Prostate gland (tissue), 2 donors: ENCODE results near the gene RAB6A. TPM values are rescaled to one million over a fixed set of nuclear protein-coding genes. Genes with fewer than 3 reads are reported as not detected.

ENCODE experiments used
- DNase-seq: peaks from one replicate; pipeline ENCODE4 v3.0.0-alpha.2; 2019; ENCODE audit warnings: low spot score
- H3K27ac ChIP-seq, 2 donors: fragments of 200-600 bp; sonication (generic); 2 replicates each; pipeline ENCODE4 v1.5.1; 2017 to 2019
- H3K27me3 ChIP-seq: fragments of 200-600 bp; sonication (generic); replicated peaks from 2 replicates; pipeline ENCODE4 v1.5.1; 2019; ENCODE audit not compliant: insufficient read depth
- H3K36me3 ChIP-seq, 2 donors: fragments of 200-600 bp; sonication (generic); 1 replicate in 1 of 2; 2 replicates in 1 of 2; pipeline versions ENCODE4 v1.5.1 to v1.8.1; 2017 to 2019
- H3K4me1 ChIP-seq: fragments of 200-600 bp; sonication (generic); replicated peaks from 2 replicates; pipeline ENCODE4 v1.5.1; 2019
- H3K4me3 ChIP-seq, 2 donors: fragments of 200-600 bp; sonication (generic); 2 replicates each; pipeline ENCODE4 v1.5.1; 2017 to 2019
- H3K9me3 ChIP-seq: fragments of 200-600 bp; sonication (generic); 2 replicates; pipeline ENCODE4 v1.5.1; 2017
- CTCF ChIP-seq, 4 experiments: fragments of 200-600 bp in 2 of 4; fragments of 450-650 bp in 2 of 4; sonication (generic) in 2 of 4; IDR thresholded peaks; 1 replicate in 3 of 4; 2 replicates in 1 of 4; pipeline ENCODE4 v1.5.1; 2016 to 2019; ENCODE audit warnings: antibody characterized with exemption in 4 of 4, mild to moderate bottlenecking in 2 of 4, moderate library complexity in 2 of 4
- POLR2A ChIP-seq: fragments of 450-650 bp; IDR thresholded peaks from one replicate; pipeline ENCODE4 v1.6.1; 2016; ENCODE audit warnings: antibody characterized with exemption, mild to moderate bottlenecking
- POLR2AphosphoS5 ChIP-seq: sonication (generic); formaldehyde crosslinking; IDR thresholded peaks from one replicate; pipeline ENCODE4 v1.6.1; 2017; ENCODE audit warnings: antibody characterized with exemption
- WGBS: methylation state at CpG from one replicate; pipeline ENCODE4 v1.1.5; 2018; 5-methylcytosine and 5-hydroxymethylcytosine counted together
- intact Hi-C: fragments of 100-400 bp; cut with DNase I; formaldehyde crosslinking; loops from one replicate; pipeline ENCODE4 v1.14.2; 2022
- total RNA-seq, 2 donors: library from RNA; depleted of rRNA; stranded (reverse); fragments of >200 nt; gene quantifications; one replicate each; pipeline ENCODE4 v1.1.0, GENCODE V29; 2016

The RAB6A gene
- total RNA-seq, 2 donors from 2014 or later, result 152 to 200 TPM

GRCh38 chr11:73728000-73728399 lies 32.9 kb downstream of the RAB6A start:
- WGBS, result 83% methylated on average over 2 of the region's 2 CpGs
- Histone ChIP-seq H3K27ac (no peak overlapping the region), H3K4me1 (no peaks in the 10 kb centered on the region), H3K36me3 (no peaks in the 10 kb centered on the region), H3K9me3 (no peaks in the 10 kb centered on the region), H3K4me3 (no peak overlapping the region), H3K27me3 (no peaks in the 10 kb centered on the region)
- intact Hi-C loops, result no loop called here
- TF ChIP-seq POLR2AphosphoS5 (no peak), CTCF (IDR thresholded peaks at IDR 0.05) (no peak), POLR2A (no peak)
- no peak for DNase-seq

GRCh38 chr11:73726825-73727224 lies 34.0 kb downstream of the RAB6A start:
- WGBS, result 91% methylated on average over 2 of the region's 2 CpGs
- Histone ChIP-seq H3K27ac (no peak overlapping the region), H3K4me3 (no peak overlapping the region), H3K36me3 (no peaks in the 10 kb centered on the region), H3K9me3 (no peaks in the 10 kb centered on the region), H3K4me1 (no peaks in the 10 kb centered on the region), H3K27me3 (no peaks in the 10 kb centered on the region)
- intact Hi-C loops, result no loop called here
- no peak for TF ChIP-seq POLR2AphosphoS5
- TF ChIP-seq CTCF (IDR thresholded peaks at IDR 0.05), result no peak
- no peak for TF ChIP-seq POLR2A
- DNase-seq, result no peak

GRCh38 chr11:73717136-73717535 lies 43.7 kb downstream of the RAB6A start:
- no peaks in the 10 kb centered on the region for H3K36me3 ChIP-seq
- H3K4me3 ChIP-seq, result no peak overlapping the region
- DNase-seq, result no peak
- H3K9me3 ChIP-seq, result no peaks in the 10 kb centered on the region
- no peak overlapping the region for H3K27ac ChIP-seq
- no peaks in the 10 kb centered on the region for H3K27me3 ChIP-seq
- no peak for TF ChIP-seq POLR2AphosphoS5
- TF ChIP-seq POLR2A, result no peak
- no peak for TF ChIP-seq CTCF (IDR thresholded peaks at IDR 0.05)
- WGBS, result 83% methylated on average over 3 of the region's 3 CpGs
- intact Hi-C loops, result no loop called here
- H3K4me1 ChIP-seq, result peaks cover 4% of the 10 kb centered on the region

GRCh38 chr11:73716153-73717056 lies 44.5 kb downstream of the RAB6A start:
- H3K27ac ChIP-seq, result no peak overlapping the region
- 47% methylated on average over 1 of the region's 1 CpG for WGBS
- intact Hi-C loops, result no loop called here
- H3K9me3 ChIP-seq, result no peaks in the 10 kb centered on the region
- no peak overlapping the region for H3K4me3 ChIP-seq
- peaks cover 4% of the 10 kb centered on the region for H3K4me1 ChIP-seq
- DNase-seq, result no peak
- no peaks in the 10 kb centered on the region for H3K36me3 ChIP-seq
- TF ChIP-seq POLR2AphosphoS5 (no peak), POLR2A (no peak), CTCF (IDR thresholded peaks at IDR 0.05) (no peak)
- H3K27me3 ChIP-seq, result no peaks in the 10 kb centered on the region

- H3K4me1 ChIP-seq, result peaks cover 4% of the 10 kb centered on the region
- no peak for DNase-seq
- intact Hi-C loops, result no loop called here
- H3K9me3 ChIP-seq, result no peaks in the 10 kb centered on the region
- 78% methylated on average over 2 of the region's 2 CpGs for WGBS
- H3K36me3 ChIP-seq, result no peaks in the 10 kb centered on the region
- H3K4me3 ChIP-seq, result no peak overlapping the region
- TF ChIP-seq POLR2AphosphoS5, result no peak
- TF ChIP-seq POLR2A, result no peak
- no peak for TF ChIP-seq CTCF (IDR thresholded peaks at IDR 0.05)
- no peak overlapping the region for H3K27ac ChIP-seq
- no peaks in the 10 kb centered on the region for H3K27me3 ChIP-seq
Measured at GRCh38 chr11:73715541-73715940, 45.3 kb downstream of the RAB6A start.
